Keratinocyte (primary cell): Measurements from ENCODE around the gene PRKCA. TPM values are rescaled to one million over a fixed set of nuclear protein-coding genes. Genes with fewer than 3 reads are reported as not detected.
"Not testable (repeated sequence)": the region's sequence is repeated elsewhere in the genome, so short reads cannot be mapped to it uniquely, and the experiment has no call there.

Experiments
- DNase-seq: peaks from one replicate; pipeline ENCODE4 v3.0.0-alpha.2; 2011; ENCODE audit warnings: low read depth, missing footprints, low spot score
- FAIRE-seq: peaks from 2 replicates; lab custom pipeline; 2011; peaks lifted over from hg19 to GRCh38; lab: Jason Lieb, UNC
- H2AFZ ChIP-seq: 2 replicates; pipeline ENCODE4 v1.6.0; 2012; ENCODE audit warnings: low read length, control low read depth, inconsistent platforms; ENCODE audit not compliant: control insufficient read depth
- H3K27ac ChIP-seq: 2 replicates; pipeline ENCODE4 v1.5.1; 2011; ENCODE audit warnings: low read length; ENCODE audit not compliant: control insufficient read depth, insufficient read depth
- H3K27me3 ChIP-seq: 3 replicates; pipeline ENCODE4 v1.6.0; 2011; ENCODE audit warnings: low read length; ENCODE audit not compliant: control insufficient read depth, insufficient read depth; ENCODE audit errors: extremely low read depth
- H3K36me3 ChIP-seq, 2 experiments: 2 replicates in 1 of 2; 3 replicates in 1 of 2; pipeline ENCODE4 v1.5.1; 2011; ENCODE audit warnings: low read length in 2 of 2, mild to moderate bottlenecking in 1 of 2; ENCODE audit not compliant: control insufficient read depth in 2 of 2, insufficient read depth in 2 of 2; ENCODE audit errors: extremely low read depth in 1 of 2
- H3K4me1 ChIP-seq: 3 replicates; pipeline ENCODE4 v1.5.1; 2011; ENCODE audit warnings: low read length; ENCODE audit not compliant: control insufficient read depth, insufficient read depth; ENCODE audit errors: extremely low read depth
- H3K4me2 ChIP-seq: 3 replicates; pipeline ENCODE4 v1.6.0; 2011; ENCODE audit warnings: low read depth, low read length; ENCODE audit not compliant: control insufficient read depth, insufficient read depth; ENCODE audit errors: extremely low read depth
- H3K4me3 ChIP-seq, 3 experiments: fragments of 200-600 bp in 1 of 3; sonication (generic) in 1 of 3; 2 replicates in 2 of 3; 3 replicates in 1 of 3; pipeline ENCODE4 v1.5.1; 2011 to 2016; ENCODE audit warnings: low read length in 3 of 3, mild to moderate bottlenecking in 3 of 3, control low read depth in 2 of 3, inconsistent platforms in 1 of 3, low read depth in 1 of 3, mixed read lengths in 1 of 3, mixed run types in 1 of 3, moderate library complexity in 1 of 3; ENCODE audit not compliant: control insufficient read depth in 2 of 3, insufficient read depth in 2 of 3; ENCODE audit errors: extremely low read depth in 1 of 3
- H3K79me2 ChIP-seq: 2 replicates; pipeline ENCODE4 v1.6.0; 2012; ENCODE audit warnings: low read length; ENCODE audit not compliant: control insufficient read depth, insufficient read depth
- H3K9ac ChIP-seq: 3 replicates; pipeline ENCODE4 v1.6.0; 2011; ENCODE audit warnings: low read length; ENCODE audit not compliant: control insufficient read depth, insufficient read depth; ENCODE audit errors: extremely low read depth
- H3K9me1 ChIP-seq: 3 replicates; pipeline ENCODE4 v1.6.0; 2011; ENCODE audit warnings: low read length; ENCODE audit not compliant: control insufficient read depth, insufficient read depth; ENCODE audit errors: extremely low read depth
- H3K9me3 ChIP-seq: 2 replicates; pipeline ENCODE4 v1.5.1; 2012; ENCODE audit warnings: low read depth, low read length; ENCODE audit not compliant: control insufficient read depth
- H4K20me1 ChIP-seq: 3 replicates; pipeline ENCODE4 v1.6.0; 2011; ENCODE audit warnings: low read length; ENCODE audit not compliant: control insufficient read depth, insufficient read depth; ENCODE audit errors: extremely low read depth
- EZH2 ChIP-seq: IDR thresholded peaks from one replicate; pipeline ENCODE4 v1.6.1; 2012; ENCODE audit warnings: inconsistent platforms, mild to moderate bottlenecking, low read length, moderate library complexity
- dilution Hi-C: fragments of 300-500 bp; cut with MboI; formaldehyde crosslinking; loops from one replicate; pipeline ENCODE4 v1.7.0; 2020; ENCODE audit warnings: low sequenced_read_pairs; ENCODE audit not compliant: extremely low pct_ligation_motif_present
- polyA plus RNA-seq, 5 experiments: library from polyadenylated mRNA; depleted of rRNA in 3 of 5; stranded (reverse) in 3 of 5; stranded (forward) in 1 of 5; unstranded in 1 of 5; fragments of >200 nt; gene quantifications; 1 replicate in 1 of 5; 2 replicates in 3 of 5; 3 replicates in 1 of 5; pipeline versions ENCODE4 v1.2.1 to v1.2.3, GENCODE V29; 2011 to 2012; ENCODE audit warnings: missing spikeins in 2 of 5, low read depth in 1 of 5, low replicate concordance in 1 of 5
- TF ChIP-seq, protein P1 (sequence below), 3 experiments: IDR thresholded peaks in 1 of 3; conservative IDR thresholded peaks in 1 of 3; optimal IDR thresholded peaks in 1 of 3; 2 replicates in 2 of 3; 3 replicates in 1 of 3; pipeline versions ENCODE3 to v1.5.1; 2011; ENCODE audit warnings: low read length in 3 of 3, mild to moderate bottlenecking in 3 of 3, moderate library complexity in 2 of 3, control low read depth in 1 of 3, inconsistent platforms in 1 of 3; ENCODE audit not compliant: insufficient read depth in 2 of 3; ENCODE audit errors: extremely low read depth in 1 of 3

The PRKCA gene
- polyA plus RNA-seq, 1 donor (not counting 4 experiments of a cell fraction or from before 2014, with no cell fraction given): 3.6 TPM

GRCh38 chr17:66349521-66350254 lies 47.3 kb downstream of the PRKCA start:
- H4K20me1 ChIP-seq: no peaks in the 10 kb centered on the region
- no peaks in the 10 kb centered on the region for H3K9me1 ChIP-seq
- no peak overlapping the region for H3K4me2 ChIP-seq
- H3K4me3 ChIP-seq: no peak overlapping the region
- DNase-seq: no peak
- H3K36me3 ChIP-seq: no peaks in the 10 kb centered on the region
- H3K79me2 ChIP-seq: no peaks in the 10 kb centered on the region
- FAIRE-seq: no peak
- TF ChIP-seq EZH2: no peak
- TF ChIP-seq, protein P1, sequence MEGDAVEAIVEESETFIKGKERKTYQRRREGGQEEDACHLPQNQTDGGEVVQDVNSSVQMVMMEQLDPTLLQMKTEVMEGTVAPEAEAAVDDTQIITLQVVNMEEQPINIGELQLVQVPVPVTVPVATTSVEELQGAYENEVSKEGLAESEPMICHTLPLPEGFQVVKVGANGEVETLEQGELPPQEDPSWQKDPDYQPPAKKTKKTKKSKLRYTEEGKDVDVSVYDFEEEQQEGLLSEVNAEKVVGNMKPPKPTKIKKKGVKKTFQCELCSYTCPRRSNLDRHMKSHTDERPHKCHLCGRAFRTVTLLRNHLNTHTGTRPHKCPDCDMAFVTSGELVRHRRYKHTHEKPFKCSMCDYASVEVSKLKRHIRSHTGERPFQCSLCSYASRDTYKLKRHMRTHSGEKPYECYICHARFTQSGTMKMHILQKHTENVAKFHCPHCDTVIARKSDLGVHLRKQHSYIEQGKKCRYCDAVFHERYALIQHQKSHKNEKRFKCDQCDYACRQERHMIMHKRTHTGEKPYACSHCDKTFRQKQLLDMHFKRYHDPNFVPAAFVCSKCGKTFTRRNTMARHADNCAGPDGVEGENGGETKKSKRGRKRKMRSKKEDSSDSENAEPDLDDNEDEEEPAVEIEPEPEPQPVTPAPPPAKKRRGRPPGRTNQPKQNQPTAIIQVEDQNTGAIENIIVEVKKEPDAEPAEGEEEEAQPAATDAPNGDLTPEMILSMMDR (optimal IDR thresholded peaks at IDR 0.05 in 1 of 3, IDR thresholded peaks at IDR 0.05 in 1 of 3, conservative IDR thresholded peaks at IDR 0.05 in 1 of 3; ENCODE audit: extremely low read depth in 1 of 3, insufficient read depth in 2 of 3, low read length in 3 of 3): no peak
- no peaks in the 10 kb centered on the region for H3K27me3 ChIP-seq
- H2AFZ ChIP-seq: no peak overlapping the region
- no peak overlapping the region for H3K27ac ChIP-seq
- dilution Hi-C loops: no loop called here
- no peak overlapping the region for H3K9ac ChIP-seq
- peaks cover 19% of the 10 kb centered on the region for H3K4me1 ChIP-seq
- no peaks in the 10 kb centered on the region for H3K9me3 ChIP-seq

DNA sequence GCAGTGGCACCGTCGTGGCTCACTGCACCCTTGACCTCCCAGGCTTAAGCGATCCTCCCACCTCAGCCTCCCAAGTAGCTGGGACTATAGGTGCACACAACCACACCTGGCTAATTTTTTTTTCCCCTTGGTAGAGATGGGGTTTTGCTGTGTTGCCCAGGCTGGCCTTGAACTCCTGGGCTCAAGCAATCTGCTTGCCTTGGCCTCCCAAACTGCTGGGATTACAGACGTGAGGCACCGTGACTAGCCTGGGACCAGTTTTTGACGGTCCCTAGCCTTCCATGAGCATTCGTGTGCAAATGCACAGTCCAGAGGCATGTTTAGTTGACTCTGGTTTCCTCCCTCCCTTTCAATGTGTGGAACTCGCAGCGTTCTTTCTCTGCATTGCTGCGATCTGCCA lies 48.2 kb downstream of the PRKCA start:
- H3K9ac ChIP-seq, H3K27ac ChIP-seq, H2AFZ ChIP-seq, H3K27me3 ChIP-seq, H3K9me1 ChIP-seq, H3K4me2 ChIP-seq, H3K4me3 ChIP-seq, H3K79me2 ChIP-seq, DNase-seq, H3K9me3 ChIP-seq, H3K36me3 ChIP-seq, dilution Hi-C loops, H4K20me1 ChIP-seq, FAIRE-seq: not testable (repeated sequence)
- H3K4me1 ChIP-seq: peaks cover 19% of the 10 kb centered on the region

- no peak for DNase-seq
- dilution Hi-C loops: no loop called here
- H3K36me3 ChIP-seq: no peaks in the 10 kb centered on the region
- H3K27me3 ChIP-seq: no peaks in the 10 kb centered on the region
- H3K4me3 ChIP-seq: peak overlapping the region in 1 of 3 experiments; percentile 25
- TF ChIP-seq, protein P1 (optimal IDR thresholded peaks at IDR 0.05 in 1 of 3, IDR thresholded peaks at IDR 0.05 in 1 of 3, conservative IDR thresholded peaks at IDR 0.05 in 1 of 3; ENCODE audit: extremely low read depth in 1 of 3, insufficient read depth in 2 of 3, low read length in 3 of 3): no peak
- TF ChIP-seq EZH2: no peak
- no peak for FAIRE-seq
- H2AFZ ChIP-seq: peak overlapping the region; percentile 54
- H3K27ac ChIP-seq: no peak overlapping the region
- H3K4me2 ChIP-seq: peak overlapping the region; percentile 56
- no peak overlapping the region for H3K9ac ChIP-seq
- peaks cover 19% of the 10 kb centered on the region for H3K4me1 ChIP-seq
- no peaks in the 10 kb centered on the region for H3K9me3 ChIP-seq
- H4K20me1 ChIP-seq: no peaks in the 10 kb centered on the region
- H3K79me2 ChIP-seq: no peaks in the 10 kb centered on the region
- no peaks in the 10 kb centered on the region for H3K9me1 ChIP-seq
These were observed 48.6 kb downstream of the PRKCA start for GRCh38 chr17:66351033-66351432.
